ENCODE results near the gene PGA3.
"Not testable (repeated sequence)": the region's sequence is repeated elsewhere in the genome, so short reads cannot be mapped to it uniquely, and the experiment has no call there.

The PGA3 gene

DNA sequence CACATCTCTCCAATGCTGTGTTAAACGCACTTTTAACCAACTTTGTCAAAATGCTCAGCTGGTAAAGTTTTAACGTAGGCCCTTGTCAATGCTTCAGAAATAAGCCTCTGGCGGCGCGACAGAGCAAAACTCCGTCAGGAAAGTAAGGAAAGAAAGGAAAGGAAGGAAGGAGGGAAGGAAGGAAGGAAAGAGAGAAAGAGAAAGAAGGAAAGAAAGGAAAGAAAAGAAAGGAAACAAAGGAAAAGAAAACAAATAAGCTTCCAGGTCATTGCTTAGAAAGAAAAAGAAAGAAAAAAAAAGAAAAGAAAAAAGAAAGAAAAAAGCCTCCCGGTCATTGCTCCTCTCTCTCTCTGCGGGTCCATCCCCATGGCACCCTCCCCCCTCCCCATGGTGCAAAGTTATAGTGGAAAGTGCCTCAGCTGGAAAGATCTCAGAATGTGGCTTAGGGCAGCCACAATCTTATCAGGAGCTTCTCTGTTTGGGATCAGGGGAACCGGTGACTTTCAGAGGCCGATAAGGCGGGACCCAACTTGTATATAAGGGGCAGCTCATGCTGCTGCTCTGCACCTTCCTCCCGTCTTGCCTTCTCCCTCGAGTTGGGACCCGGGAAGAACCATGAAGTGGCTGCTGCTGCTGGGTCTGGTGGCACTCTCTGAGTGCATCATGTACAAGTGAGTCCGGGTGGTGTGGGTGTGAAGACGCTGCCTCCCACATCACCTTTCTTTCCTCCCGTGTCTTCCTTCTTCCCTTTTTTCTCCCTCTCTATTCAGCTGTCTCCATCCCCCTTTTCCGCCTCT is at the start of gene PGA3:
TSS of gene PGA3 (plus strand) at position 566 of the 797 bp plus-strand sequence. CDS start at position 616, 50 bp downstream.
- DNase-seq (ENCODE audit: low read depth in 2 of 2): not testable (repeated sequence)

DNA sequence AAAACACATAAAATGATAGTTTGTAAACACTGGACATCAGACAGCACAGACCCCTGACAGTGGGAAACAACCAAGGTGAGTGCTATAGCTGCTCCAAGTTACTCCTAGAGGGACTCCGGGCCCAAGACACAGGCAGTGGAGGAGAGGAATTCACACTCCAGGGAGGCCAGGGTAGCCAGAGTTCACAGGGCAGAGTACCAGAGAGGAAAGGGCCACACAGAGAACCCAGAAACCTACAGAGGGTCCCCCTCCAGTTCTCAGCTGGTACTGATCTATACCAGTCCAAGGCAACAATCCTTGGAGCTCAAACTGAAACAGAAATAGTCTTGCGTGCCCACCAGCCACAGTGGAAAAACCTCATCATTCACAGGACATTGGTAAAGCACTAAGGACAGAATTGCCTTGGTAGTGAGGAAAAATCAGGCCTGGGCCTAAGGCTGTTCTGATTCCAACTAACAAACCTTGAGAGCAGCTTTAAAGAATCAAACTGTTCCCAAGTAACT is 49.7 kb upstream of the PGA3 start:
- no peak for DNase-seq (ENCODE audit: low read depth in 2 of 2)

DNA sequence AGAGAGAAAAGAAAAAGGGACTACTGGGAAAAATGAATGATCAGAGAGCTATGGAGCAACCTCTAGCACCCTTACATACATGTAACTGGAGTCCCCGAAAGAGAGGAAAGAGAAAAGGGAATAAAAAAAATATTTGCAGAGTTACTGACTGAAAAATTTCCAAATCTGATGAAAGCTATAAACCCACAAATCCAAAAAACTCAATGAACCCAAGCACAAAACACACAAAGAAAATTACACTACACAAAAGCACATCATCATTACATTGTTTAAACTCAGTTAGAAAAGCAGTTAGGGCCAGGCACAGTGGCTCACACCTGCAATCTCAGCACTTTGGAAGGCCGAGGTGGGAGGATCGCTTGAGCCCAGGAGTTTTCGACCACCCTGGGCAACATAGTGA is 48.8 kb upstream of the PGA3 start:
- no peak for DNase-seq (ENCODE audit: low read depth in 2 of 2)

DNA sequence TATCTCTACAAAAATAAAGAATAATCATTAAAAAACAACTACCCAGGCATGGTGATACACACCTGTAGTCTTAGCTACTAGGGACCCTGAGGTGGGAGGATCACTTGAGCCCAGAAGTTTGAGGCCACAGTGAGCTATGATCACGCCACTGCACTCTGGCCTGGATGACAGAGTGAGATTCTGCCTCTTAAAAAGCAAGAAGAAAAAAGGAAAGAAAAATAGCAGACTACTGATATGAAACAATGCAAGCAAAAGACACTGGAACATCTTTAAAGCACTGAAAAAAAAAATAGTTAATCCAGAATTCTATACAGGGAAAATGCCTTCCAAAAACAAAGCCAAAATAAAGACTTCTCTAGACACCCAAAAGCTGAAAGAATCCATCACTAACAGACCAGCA is 48.0 kb upstream of the PGA3 start:
- DNase-seq (ENCODE audit: low read depth in 2 of 2): no peak

DNA sequence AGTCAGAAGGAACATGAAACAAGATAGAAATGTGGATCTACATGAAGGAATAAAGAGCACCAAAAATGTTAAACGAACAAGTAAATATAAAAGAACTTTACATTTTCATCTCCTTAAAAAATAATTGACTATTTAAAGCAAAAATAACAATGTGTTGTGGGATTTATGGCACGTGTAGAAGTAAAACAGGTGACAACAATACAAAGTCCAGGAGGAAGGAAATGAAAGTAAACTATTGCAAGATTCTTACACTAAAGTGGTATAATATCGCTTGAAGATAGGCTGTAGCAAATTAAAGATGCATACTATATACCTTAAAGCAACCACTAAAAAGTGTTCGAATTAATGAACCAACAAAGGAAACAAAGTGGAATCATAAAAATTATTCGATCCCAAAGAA is 47.6 kb upstream of the PGA3 start:
- no peak for DNase-seq (ENCODE audit: low read depth in 2 of 2)

DNA sequence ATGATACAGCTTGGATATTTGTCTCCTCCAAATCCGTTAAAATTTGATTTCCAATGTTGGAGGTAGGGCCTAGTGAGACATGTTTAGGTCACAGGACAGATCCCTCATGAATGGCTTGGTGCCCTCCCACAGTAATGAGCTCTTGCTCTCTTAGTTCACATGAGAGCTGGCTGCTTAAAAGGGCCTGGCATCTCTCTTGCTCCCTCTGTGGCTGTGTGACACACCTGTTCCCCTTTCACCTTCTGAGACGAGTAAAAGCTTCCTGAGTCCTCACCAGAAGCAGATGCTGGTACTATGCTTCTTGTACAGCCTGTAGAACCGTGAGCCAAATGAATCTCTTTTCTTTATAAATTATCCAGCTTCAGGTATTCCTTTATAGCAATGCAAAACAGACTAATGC is 45.6 kb upstream of the PGA3 start:
- no peak for DNase-seq (ENCODE audit: low read depth in 2 of 2)

DNA sequence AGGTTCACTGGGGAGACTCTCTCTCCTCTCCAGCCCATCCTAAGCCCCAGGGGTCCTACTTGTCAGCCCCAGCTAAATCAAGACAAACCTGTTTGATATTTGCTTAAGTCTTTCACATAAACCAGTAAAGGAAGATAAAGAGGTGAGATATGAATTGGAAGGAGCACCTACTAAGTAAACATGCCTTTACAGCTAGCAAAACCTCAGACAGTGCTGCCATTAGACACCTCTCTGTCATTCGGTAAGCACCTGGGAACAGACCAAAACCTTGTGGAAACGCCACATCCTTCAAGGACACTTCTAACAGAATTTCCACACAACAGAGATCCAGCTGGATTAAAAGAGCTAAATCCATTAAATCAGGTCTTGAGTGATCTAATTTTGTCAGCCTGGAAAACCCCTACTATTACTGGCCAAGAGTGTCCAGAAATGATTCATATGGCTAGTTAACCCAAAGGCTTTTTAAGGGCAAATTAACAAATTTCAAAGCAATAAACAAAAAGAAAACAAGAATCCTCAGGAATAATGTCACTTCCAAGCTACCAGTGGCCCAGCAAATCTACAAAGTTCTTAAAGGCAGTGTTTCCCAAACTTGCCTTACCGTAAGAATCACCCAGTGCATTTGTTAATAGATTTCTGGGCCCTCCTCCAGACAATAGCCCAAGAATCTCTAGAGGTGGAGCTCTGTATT is 44.5 kb upstream of the PGA3 start:
- no peak for DNase-seq (ENCODE audit: low read depth in 2 of 2)

DNA sequence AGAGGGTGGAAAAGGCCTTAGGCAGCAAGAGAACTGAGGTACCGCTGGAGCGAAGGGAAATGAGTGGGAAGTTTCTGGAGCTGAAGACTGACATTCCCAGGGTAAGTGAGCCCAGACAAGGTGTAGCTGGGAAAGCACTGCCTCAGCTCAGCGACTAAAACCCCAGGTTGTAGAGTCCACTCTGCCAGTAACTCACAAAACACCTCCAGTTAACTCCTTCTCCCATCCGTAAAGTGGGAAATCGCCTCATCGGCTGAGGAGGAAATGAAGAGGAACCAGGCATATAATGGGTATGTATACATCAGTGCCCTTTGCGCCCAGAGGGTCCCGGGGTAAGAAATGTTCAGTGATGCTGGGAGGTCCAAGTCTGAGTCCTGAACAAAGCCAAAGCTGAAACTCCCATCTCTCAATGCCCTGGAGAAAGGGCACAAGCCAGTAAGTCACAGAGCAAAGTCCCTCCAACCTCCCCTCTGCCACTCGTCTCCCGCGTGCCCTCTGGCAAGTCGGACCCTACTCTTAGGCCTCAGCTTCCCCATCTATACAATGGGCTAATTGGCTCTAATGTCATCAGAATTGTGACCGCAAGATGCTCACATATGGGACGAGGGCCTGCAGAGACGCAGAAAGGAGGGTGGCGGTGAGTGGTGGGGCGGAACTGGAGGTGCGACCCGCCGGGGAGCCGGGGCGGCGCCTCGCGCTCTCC is 42.7 kb upstream of the PGA3 start:
- no peak for DNase-seq (ENCODE audit: low read depth in 2 of 2)

DNA sequence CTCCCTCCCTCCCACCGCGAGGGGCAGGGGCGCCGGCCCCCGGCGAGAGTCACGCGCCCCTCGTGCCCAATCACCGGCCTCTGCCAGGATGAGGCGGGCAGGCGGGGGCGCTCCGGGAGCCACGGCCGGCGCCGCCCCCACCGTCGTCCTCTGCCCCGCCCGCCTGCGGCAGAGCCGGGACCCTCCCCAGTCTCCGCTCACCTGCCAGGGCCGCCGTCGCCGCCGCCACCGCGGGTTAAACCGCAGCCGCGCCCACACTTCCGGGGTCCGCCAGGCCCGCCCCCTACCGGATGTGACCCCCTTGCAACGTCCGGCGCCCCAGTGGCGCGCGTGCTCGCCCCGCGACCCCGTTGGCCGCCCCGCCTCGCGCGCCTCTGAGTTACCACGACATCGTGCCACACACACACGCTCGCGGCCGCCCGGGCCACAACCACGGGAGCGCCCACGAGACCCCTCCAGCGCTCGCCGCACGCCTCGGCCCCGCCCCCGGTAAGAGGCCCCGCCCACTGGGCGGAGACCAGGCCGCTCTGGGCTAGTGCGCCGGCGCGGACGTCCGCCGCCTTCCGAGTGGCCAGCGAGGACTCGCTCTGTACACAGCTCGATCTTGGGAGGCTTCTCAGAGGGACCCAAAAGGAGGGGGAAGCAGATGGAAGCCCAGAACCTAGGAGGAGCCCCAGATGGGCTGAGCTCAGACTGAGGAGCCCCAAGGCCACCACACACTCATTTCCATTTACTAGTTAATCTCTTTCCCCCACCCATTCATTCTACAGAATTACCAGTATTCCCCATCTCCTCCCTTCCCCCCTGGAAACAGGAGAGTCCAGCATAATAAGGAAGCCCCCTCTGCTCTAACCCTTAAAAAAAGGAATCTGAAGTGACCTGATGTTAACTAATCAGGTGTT is 41.9 kb upstream of the PGA3 start, which contains the start of gene VPS37C:
TSS of gene VPS37C (minus strand) at position 237 of the 902 bp plus-strand sequence. CDS start 22,597 bp downstream, outside the sequence.
- peak; percentile 90 to 91 for DNase-seq (ENCODE audit: low read depth in 2 of 2)

DNA sequence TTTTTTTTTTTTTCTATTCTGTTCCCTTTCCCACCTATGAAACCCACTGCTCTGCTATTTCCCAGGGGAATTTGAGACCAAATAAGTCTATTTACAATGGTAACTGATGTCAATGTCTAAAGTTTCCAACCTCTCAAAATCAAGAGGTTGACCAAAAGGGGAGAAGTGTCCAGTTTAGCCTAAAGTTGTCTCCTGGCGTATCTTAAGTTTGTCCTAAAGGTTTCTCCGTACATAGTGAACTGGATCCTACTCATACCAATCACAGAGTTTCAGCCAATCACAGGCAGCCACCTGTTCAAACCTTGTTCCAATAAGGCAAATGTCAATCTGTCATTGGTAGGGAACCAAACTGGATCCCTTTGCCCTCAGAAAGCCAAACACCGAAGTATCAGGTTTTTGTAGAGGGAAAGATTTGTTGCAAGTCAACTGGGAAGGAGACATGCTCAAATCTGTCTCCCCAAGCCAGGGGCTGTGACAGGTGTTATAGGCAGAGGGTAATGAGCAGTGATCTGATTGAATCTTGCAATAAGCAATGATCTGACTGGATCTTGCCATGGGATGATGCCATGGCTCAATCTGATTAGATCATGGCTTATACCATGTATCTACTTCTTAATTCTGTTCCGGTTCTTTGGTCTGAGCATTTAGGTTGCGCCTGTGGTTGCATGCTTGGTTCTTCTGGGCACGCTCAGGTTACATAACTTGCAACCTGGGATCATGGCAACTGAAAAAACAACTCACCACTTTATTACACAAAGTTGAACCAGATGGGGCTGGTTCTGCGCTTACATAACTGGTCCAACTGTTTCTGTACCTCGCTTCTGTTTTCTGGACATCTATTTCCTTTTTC is 41.0 kb upstream of the PGA3 start:
- DNase-seq (ENCODE audit: low read depth in 2 of 2): no peak

DNA sequence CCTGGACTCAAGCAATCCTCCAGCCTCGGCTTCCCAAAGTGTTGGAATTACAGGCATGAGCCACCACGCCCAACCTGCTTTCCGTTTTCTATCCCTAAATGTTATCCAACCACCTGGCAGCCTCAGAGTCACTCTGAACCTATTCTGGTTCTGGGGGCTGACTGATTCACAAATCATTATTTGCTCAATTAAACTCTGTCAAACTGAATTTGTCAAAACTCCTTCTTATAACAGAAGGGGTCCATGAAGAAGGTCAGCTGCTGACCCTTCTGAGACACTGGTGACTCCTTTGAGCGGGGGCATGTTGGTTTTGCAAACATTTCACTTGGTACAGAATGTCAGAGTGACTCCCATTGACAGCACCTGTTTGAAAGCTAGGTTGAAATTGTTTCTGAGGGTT is 40.3 kb upstream of the PGA3 start:
- DNase-seq (ENCODE audit: low read depth in 2 of 2): no peak

DNA sequence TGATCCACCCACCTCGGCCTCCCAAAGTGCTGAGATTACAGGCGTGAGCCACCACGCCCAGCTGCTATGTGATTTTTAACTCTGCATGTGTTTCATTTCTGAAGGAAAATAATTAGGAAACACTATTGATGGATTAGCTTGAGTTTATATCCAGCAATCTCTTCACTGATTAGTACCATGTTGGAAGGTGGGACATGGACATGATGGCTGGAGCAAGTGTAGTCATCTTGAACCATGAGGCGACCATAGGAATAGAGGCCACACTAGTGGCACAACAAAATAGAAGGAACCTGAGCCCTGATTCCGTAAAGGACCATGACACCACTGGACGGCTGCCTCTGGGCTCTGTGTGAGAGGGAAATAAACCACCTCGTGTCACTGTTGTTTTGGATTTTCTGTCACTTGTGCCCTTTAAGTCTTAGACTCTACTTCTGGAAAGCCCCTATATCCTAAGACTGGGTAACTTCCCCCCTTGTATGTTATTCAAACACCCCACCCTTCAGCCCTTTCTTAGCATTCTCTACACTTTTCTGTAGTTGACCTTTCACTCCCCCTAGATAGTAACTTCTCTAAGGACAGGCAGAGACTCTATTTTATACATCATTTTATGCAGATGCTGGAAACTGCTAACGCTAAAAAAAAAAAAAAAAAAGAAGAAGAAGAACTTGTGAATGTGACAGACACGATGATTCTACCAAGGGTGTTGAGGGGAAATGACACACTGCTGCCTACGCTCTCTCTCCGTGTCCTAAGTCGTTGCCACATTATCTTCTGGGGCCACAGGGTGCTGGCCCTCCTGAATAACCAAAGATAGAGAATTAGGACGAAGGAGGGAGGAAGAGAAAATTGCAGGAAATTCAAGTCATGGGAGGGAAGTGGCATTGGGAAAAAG is 39.4 kb upstream of the PGA3 start:
- DNase-seq (ENCODE audit: low read depth in 2 of 2): no peak

DNA sequence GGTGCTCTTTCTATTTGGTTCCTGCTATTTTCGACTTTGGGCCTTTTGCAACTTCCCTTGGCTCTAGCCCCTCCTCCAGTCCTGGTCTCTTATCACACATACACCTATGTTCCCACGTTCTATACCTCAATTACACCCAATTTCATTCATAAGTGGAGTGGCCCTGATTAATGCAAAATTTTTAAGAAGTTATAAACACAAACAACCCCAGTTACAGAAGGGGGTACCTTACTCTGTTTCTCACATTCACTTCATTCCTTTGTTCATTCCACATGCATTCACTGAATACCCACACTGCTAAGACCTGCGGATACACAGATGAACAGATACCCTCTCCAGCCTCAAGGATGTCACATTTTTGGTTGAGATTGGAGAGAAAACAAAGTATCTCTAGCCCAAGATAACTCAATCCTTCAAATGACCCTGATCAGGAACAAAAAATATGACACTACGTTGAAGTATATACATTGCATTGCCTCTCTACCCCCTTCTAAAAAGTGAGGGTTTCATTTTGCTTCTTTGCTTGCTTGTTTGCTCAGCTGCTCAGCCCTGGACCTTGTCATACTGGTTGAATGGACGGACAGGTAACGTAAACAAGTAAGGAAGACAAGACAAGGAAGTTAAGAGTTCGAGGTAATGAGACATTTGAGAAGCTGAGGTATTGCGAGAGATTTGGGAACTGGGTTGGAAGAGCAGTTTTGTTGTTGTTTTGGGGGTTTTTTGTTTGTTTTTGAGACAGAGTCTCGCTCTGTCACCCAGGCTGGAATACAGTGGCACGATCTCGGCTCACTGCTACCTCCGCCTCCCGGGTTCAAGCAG is 38.5 kb upstream of the PGA3 start:
- no peak for DNase-seq (ENCODE audit: low read depth in 2 of 2)

DNA sequence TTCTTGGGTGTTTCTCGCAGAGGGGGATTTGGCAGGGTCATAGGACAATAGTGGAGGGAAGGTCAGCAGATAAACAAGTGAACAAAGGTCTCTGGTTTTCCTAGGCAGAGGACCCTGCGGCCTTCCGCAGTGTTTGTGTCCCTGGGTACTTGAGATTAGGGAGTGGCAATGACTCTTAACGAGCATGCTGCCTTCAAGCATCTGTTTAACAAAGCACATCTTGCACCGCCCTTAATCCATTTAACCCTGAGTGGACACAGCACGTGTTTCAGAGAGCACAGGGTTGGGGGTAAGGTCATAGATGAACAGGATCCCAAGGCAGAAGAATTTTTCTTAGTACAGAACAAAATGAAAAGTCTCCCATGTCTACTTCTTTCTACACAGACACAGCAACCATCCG is 37.5 kb upstream of the PGA3 start:
- not testable (repeated sequence) for DNase-seq (ENCODE audit: low read depth in 2 of 2)

DNA sequence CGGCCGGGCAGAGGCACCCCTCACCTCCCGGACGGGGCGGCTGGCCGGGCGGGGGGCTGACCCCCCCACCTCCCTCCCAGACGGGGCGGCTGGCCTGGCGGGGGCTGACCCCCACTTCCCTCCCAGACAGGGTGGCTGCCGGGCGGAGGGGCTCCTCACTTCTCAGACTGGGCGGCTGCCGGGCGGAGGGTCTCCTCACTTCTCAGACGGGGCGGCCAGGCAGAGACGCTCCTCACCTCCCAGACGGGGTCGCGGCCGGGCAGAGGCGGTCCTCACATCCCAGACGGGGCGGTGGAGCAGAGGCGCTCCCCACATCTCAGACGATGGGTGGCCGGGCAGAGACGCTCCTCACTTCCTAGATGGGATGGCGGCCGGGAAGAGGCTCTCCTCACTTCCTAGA is 37.0 kb upstream of the PGA3 start:
- not testable (repeated sequence) for DNase-seq (ENCODE audit: low read depth in 2 of 2)

DNA sequence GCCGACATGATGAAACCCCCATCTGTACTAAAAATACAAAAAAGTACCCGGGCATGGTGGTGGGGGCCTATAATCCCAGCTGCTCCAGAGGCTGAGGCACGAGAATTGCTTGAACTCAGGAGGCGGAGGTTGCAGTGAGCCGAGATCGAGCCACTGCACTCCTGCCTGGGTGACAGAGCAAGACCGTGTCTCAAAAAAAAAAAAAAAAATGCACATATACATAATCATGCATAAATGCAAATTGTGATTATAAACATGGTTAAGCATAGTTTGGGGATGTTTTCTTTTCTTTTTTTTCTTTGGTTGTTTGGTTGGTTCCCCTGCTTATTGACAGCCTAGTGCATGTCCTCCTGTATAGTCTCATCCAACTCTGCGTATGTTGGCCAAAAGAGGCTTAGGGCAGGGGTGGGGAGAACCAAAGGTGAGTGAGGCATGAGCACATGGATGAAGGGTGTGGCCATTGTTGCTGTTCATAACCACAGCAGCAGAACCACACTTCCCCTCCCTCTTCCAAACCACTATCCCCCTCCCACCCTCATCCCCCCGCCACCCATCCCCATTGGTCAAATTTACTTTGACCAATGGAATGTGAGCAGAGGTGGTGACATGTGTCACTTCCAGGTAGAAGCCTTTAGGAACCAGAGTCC is 35.1 kb upstream of the PGA3 start:
- no peak for DNase-seq (ENCODE audit: low read depth in 2 of 2)

DNA sequence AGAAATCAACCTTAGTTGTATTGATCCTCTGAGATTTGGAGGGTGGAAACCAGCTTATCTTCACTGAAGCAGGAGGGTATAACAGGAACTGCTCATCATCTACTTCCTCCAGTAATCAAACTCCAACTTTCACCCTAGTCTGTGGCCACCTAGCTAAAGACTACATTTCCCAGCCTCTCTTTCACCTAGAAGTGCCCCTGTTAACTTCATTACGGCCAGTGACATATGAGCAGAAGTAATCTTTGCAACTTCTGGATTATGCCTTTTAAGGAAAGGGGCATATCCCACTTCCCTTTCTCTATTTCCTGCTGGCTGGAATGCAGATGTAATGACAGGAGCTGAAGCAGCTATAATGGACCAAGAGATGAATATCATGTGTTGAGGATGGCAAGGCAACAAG is 34.5 kb upstream of the PGA3 start:
- DNase-seq (ENCODE audit: low read depth in 2 of 2): no peak

DNA sequence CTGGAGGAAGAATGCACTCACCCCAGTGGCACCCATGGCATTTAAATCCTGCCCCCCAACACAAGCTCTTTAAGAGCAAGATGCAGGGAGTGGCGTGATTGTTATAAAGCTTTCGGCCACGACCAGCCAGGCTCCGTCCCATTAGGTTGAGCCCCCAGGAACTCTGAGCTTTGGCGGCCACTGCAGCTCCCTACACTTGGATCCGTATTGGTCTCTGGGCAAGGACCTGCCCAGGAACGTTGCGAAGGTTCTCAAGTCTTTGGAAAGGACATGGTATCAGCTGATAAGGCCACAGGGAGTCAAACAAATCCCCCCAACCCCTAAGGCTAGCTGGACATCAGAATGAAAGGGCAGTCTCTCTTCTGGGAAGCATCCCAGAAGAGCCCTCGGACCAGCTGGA is 32.7 kb upstream of the PGA3 start:
- no peak for DNase-seq (ENCODE audit: low read depth in 2 of 2)

All from stimulated activated CD8-positive, alpha-beta memory T cell treated with anti-CD3 and anti-CD28 coated beads, Interleukin-15, amount 100 ng/mL, for 48 hours (primary cell).